HG02763 (cell line): Measurements from ENCODE around the gene HLA-B.

ENCODE experiments used
- ATAC-seq: cut with Tn5 transposase; IDR thresholded peaks from one replicate; pipeline ENCODE4 v1.9.1; 2021; ENCODE audit warnings: mild to moderate bottlenecking, moderate library complexity; ENCODE audit not compliant: unreplicated experiment

The HLA-B gene

DNA sequence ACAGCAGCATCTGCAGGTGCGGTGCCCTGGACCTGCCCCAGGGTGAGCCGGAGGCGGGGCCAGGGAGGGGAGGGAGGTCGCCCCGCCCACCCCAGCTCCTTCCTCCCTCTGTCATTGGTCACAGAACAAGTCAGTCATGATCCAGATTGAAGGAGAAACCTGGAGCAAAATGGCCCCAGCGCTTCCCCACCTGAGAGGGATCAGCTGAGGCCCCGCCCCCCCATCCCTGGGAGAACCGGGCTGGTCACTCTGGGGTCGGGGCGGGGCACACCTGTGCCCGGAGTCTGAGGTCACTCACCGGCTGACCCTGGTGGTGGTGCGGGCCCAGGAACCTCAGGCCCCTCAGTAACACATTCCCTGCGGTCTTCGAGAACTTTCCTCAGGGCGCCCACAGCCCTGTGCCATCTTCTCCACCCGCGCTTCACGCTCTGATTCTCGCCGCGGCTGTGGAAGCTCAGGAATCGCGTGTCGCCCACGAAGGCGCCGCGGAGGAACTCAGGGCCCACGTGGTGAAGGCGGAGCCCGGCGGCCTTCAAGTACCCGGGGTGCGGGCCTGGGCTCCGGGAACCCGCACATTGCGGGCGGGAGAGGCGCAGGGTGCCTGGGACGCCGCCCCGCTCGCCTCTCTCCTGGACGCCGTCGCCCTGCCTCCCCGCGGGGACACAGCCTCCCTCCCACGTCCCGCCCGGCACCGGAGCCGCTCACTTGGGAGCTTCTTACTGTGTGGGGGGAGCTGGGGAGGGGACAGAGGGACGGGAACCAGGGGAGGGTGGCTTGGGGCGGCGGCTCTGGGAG lies 48.7 kb downstream of the HLA-B start:
- ATAC-seq = no peak

DNA sequence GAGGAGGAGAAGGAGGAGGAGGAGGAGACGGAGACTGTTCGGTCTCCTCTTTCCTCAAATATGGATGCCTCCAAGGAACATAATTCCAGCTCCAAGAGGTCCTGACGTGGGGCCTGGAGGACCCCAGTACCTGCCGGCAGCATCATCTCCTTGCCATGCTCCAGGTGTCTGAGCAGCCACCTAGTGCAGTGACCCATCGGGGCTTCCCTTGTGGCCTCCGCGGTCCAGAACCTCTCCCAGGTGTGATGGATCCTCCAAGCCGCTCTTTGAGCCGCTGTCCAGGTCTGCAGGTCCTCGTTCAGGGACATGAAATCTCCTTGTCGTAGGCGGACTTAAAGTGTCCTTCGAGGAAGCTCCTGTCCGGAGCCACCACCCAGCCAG lies 49.3 kb downstream of the HLA-B start:
- no peak for ATAC-seq

DNA sequence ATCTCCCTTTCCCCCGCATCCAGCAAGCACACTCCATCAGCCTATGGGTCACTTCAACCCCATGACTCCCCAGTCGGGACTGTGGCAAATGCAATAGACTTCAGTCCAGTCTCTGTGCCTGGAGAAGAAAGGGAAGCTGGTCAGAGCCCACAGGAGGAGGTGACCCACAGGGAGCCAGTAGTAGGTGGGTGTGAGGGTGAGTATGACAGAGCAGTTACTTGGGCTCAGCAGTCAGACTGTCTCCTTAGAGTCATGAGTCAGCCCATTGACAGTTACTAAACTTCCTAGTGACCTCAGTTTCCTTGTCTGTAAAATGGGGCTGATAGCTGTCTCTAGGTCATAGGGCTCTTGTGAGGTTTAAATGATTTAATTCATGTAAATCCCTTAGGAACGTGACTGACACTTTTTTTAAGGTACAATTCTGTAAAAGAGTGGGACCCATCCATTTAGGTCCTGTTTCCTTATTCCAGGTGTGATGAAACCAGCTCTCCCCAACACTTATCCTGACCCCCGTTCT lies 51.2 kb downstream of the HLA-B start:
- ATAC-seq = no peak

DNA sequence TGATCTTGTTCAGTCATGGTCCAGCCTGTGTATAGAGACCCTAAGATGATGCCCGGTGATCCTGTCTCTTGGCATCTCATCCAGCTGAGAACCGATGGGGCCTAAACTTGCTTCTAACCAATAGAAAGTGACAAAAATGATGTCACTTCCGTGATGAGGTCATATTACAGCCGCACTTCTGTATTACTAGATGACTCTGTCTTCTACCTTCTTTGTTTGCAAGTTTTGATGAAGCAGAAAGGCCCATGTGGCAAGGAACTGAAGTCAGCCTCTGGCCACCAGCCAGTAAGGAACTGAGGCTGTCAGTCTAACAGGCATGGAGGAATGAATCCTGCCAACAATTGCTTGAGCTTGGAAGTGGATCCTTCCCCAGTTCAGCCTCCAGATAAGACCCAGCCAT lies 52.3 kb downstream of the HLA-B start:
- ATAC-seq = no peak
